Panc1 (cell line): Measurements from ENCODE around the gene CAST. TPM values are rescaled to one million over a fixed set of nuclear protein-coding genes. Genes with fewer than 3 reads are reported as not detected.

Experiments
- ATAC-seq: fragments of 200-7000 bp; cut with Tn5 transposase; 2 replicates; pipeline ENCODE4 v1.9.1; 2020; ENCODE audit warnings: mild to moderate bottlenecking, moderate library complexity
- BruUV-seq: library from RNA; stranded (reverse); fragments of 400-500 nt; replicated peaks from 2 replicates; lab custom pipeline; 2021; lab: Mats Ljungman, UMichigan
- CTCF ChIA-PET: fragments of 300-600 bp; sonication (Branson Sonifier 250); formaldehyde crosslinking; loops from one replicate; lab custom pipeline; 2022; ENCODE audit warnings: antibody characterized with exemption; lab: Charles Lee
- POLR2A ChIA-PET: fragments of 300-600 bp; sonication (Branson Sonifier 250); formaldehyde crosslinking; loops from one replicate; lab custom pipeline; 2022; ENCODE audit warnings: antibody characterized with exemption; lab: Charles Lee
- DNase-seq: peaks from one replicate; pipeline ENCODE4 v3.0.0-alpha.2; 2010; ENCODE audit warnings: low read depth, low spot score
- H3K27ac ChIP-seq: 2 replicates; pipeline ENCODE4 v1.5.1; 2011; ENCODE audit warnings: mild to moderate bottlenecking, low read length, inconsistent platforms
- H3K27me3 ChIP-seq: fragments of 200-500 bp; sonication (Bioruptor generic); 2 replicates; pipeline ENCODE4 v1.6.0; 2014; ENCODE audit warnings: low read length, inconsistent platforms; ENCODE audit not compliant: control insufficient read depth, insufficient read depth
- H3K36me3 ChIP-seq: fragments of 200-500 bp; sonication (Bioruptor generic); 2 replicates; pipeline ENCODE4 v1.5.1; 2014; ENCODE audit warnings: inconsistent platforms, mild to moderate bottlenecking, low read length, moderate library complexity; ENCODE audit not compliant: control insufficient read depth, insufficient read depth
- H3K4me1 ChIP-seq: 2 replicates; pipeline ENCODE4 v1.5.1; 2011; ENCODE audit warnings: inconsistent platforms, mild to moderate bottlenecking, low read length, moderate library complexity; ENCODE audit not compliant: control insufficient read depth, insufficient read depth
- H3K4me3 ChIP-seq, 2 experiments: 2 replicates each; pipeline ENCODE4 v1.5.1; 2011 to 2012; ENCODE audit warnings: low read depth in 2 of 2, low read length in 2 of 2, mild to moderate bottlenecking in 2 of 2, inconsistent platforms in 1 of 2, moderate library complexity in 1 of 2
- H3K9me3 ChIP-seq: fragments of 200-500 bp; sonication (Bioruptor generic); 2 replicates; pipeline ENCODE4 v1.5.1; 2014; ENCODE audit warnings: low read depth, mild to moderate bottlenecking, inconsistent platforms, low read length, moderate library complexity; ENCODE audit not compliant: control insufficient read depth, insufficient read depth
- CTCF ChIP-seq: fragments of 450-650 bp; IDR thresholded peaks from 2 replicates; pipeline ENCODE4 v1.5.1; 2017; ENCODE audit warnings: mild to moderate bottlenecking
- POLR2AphosphoS5 ChIP-seq: IDR thresholded peaks from 2 replicates; pipeline ENCODE4 v1.6.1; 2012; ENCODE audit warnings: mild to moderate bottlenecking, low read depth, low read length, moderate library complexity
- SIN3A ChIP-seq: IDR thresholded peaks from 2 replicates; pipeline ENCODE4 v1.6.1; 2012; ENCODE audit warnings: low read depth, mild to moderate bottlenecking, low read length, moderate library complexity, borderline replicate concordance; ENCODE audit not compliant: insufficient read depth
- TCF7L2 ChIP-seq: IDR thresholded peaks from 2 replicates; pipeline ENCODE4 v1.6.1; 2011; ENCODE audit warnings: mild to moderate bottlenecking, low read depth, low read length, inconsistent platforms
- in situ Hi-C: cut with HindIII; loops from 2 replicates; pipeline ENCODE4 v1.10.0; 2016; ENCODE audit warnings: low sequenced_read_pairs, low pct_unique_long_range_greater_than_20kb
- intact Hi-C: fragments of 100-400 bp; cut with micrococcal nuclease; formaldehyde crosslinking; loops from one replicate; pipeline ENCODE4 v1.10.0; 2022; ENCODE audit not compliant: unreplicated experiment
- total RNA-seq: library from RNA; stranded (reverse); gene quantifications from one replicate; pipeline ENCODE4 v1.2.1, GENCODE V29; 2021; ENCODE audit not compliant: unreplicated experiment
- TF ChIP-seq, protein P1 (sequence below), 2 experiments: IDR thresholded peaks; 2 replicates each; pipeline ENCODE4 v1.6.1; 2011 to 2012; ENCODE audit warnings: low read depth in 2 of 2, control low read depth in 1 of 2, low read length in 1 of 2, mild to moderate bottlenecking in 1 of 2, moderate library complexity in 1 of 2; ENCODE audit not compliant: insufficient read depth in 1 of 2

The CAST gene
- total RNA-seq, 1 experiment from 2014 or later, result 212 TPM

- Histone ChIP-seq H3K9me3 (no peaks in the 10 kb centered on the region), H3K27me3 (peaks cover 11% of the 10 kb centered on the region), H3K36me3 (no peaks in the 10 kb centered on the region), H3K4me1 (no peaks in the 10 kb centered on the region), H3K27ac (no peak overlapping the region), H3K4me3 (no peak overlapping the region)
- no peak for DNase-seq
- POLR2A ChIA-PET, result no interaction called here
- no TSS peak for BruUV-seq
- ATAC-seq, result no peak
- intact Hi-C loops, result no loop called here
- in situ Hi-C loops, result no loop called here
- TF ChIP-seq, protein P1, sequence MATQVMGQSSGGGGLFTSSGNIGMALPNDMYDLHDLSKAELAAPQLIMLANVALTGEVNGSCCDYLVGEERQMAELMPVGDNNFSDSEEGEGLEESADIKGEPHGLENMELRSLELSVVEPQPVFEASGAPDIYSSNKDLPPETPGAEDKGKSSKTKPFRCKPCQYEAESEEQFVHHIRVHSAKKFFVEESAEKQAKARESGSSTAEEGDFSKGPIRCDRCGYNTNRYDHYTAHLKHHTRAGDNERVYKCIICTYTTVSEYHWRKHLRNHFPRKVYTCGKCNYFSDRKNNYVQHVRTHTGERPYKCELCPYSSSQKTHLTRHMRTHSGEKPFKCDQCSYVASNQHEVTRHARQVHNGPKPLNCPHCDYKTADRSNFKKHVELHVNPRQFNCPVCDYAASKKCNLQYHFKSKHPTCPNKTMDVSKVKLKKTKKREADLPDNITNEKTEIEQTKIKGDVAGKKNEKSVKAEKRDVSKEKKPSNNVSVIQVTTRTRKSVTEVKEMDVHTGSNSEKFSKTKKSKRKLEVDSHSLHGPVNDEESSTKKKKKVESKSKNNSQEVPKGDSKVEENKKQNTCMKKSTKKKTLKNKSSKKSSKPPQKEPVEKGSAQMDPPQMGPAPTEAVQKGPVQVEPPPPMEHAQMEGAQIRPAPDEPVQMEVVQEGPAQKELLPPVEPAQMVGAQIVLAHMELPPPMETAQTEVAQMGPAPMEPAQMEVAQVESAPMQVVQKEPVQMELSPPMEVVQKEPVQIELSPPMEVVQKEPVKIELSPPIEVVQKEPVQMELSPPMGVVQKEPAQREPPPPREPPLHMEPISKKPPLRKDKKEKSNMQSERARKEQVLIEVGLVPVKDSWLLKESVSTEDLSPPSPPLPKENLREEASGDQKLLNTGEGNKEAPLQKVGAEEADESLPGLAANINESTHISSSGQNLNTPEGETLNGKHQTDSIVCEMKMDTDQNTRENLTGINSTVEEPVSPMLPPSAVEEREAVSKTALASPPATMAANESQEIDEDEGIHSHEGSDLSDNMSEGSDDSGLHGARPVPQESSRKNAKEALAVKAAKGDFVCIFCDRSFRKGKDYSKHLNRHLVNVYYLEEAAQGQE (IDR thresholded peaks at IDR 0.05; ENCODE audit: insufficient read depth in 1 of 2, low read depth in 2 of 2, low read length in 1 of 2), result no peak
- CTCF ChIA-PET, result no interaction called here
These were observed 159.2 kb downstream of the CAST start for GRCh38 chr5:96821260-96821916.

- TF ChIP-seq, protein P1 (IDR thresholded peaks at IDR 0.05; ENCODE audit: insufficient read depth in 1 of 2, low read depth in 2 of 2, low read length in 1 of 2), result no peak
- TF ChIP-seq POLR2AphosphoS5 (no peak), SIN3A (no peak), TCF7L2 (no peak), CTCF (no peak)
- no peak for DNase-seq
- CTCF ChIA-PET, result no interaction called here
- in situ Hi-C loops, result no loop called here
- Histone ChIP-seq H3K4me1 (no peaks in the 10 kb centered on the region), H3K27ac (no peak overlapping the region), H3K36me3 (no peaks in the 10 kb centered on the region), H3K9me3 (no peaks in the 10 kb centered on the region), H3K27me3 (peaks cover 13% of the 10 kb centered on the region), H3K4me3 (no peak overlapping the region)
- ATAC-seq, result 0 out of 2 replicates have a peak, but pooled peaks have one; percentile 42
- intact Hi-C loops, result no loop called here
- POLR2A ChIA-PET, result no interaction called here
- no TSS peak for BruUV-seq
These were observed 160.7 kb downstream of the CAST start for GRCh38 chr5:96822686-96823459.
